LNCAP (cell line): ENCODE results near the gene NDUFV1.

ENCODE experiments used
- TF ChIP-seq, protein P1 (sequence below): fragments of 450-650 bp; IDR thresholded peaks from 2 replicates; pipeline ENCODE4 v1.5.1; 2017; ENCODE audit warnings: mild to moderate bottlenecking

Gene NDUFV1

DNA sequence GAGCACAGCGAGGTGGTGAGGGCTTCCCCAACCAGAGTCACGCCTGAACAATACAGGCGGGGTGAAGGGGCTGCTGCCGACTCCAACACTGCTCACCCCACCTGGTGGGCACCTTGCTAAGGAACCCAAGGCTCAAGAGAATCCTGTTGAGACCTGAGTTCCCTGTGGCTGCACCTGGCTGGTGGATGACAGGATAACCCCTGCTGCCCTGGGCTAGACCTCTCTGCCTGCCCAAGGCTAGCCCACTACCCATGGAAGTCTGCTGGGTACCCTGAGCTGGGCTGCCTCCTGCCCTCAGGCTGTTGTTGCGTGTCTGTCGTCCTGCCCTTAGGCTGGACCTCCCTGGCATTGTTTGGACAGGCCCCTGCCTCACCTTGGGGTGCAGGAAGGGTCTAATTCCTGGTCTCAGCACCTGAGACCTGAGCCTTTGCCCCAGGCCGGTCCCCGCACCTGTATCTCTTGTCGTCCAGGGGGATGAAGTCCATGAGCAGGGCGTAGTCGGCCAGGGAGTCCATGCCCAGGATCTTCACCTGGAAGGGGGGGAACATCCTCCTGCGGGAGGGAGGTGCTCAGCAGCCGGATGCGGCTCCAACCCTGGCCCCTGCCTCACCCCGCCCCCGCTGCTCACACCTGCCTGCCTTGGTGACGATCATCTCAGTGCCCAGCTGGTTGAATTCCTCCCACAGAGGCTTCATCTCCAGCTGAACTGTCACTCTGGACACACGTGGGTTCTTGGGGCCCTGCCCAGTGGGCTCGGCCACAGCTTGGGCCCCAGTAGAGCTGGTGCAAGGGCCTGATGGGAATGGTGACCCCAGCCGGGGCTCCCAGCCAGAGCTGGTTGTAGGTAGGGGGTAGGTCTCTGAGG lies 27.9 kb downstream of the NDUFV1 start:
- TF ChIP-seq, protein P1, sequence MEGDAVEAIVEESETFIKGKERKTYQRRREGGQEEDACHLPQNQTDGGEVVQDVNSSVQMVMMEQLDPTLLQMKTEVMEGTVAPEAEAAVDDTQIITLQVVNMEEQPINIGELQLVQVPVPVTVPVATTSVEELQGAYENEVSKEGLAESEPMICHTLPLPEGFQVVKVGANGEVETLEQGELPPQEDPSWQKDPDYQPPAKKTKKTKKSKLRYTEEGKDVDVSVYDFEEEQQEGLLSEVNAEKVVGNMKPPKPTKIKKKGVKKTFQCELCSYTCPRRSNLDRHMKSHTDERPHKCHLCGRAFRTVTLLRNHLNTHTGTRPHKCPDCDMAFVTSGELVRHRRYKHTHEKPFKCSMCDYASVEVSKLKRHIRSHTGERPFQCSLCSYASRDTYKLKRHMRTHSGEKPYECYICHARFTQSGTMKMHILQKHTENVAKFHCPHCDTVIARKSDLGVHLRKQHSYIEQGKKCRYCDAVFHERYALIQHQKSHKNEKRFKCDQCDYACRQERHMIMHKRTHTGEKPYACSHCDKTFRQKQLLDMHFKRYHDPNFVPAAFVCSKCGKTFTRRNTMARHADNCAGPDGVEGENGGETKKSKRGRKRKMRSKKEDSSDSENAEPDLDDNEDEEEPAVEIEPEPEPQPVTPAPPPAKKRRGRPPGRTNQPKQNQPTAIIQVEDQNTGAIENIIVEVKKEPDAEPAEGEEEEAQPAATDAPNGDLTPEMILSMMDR, result no peak

DNA sequence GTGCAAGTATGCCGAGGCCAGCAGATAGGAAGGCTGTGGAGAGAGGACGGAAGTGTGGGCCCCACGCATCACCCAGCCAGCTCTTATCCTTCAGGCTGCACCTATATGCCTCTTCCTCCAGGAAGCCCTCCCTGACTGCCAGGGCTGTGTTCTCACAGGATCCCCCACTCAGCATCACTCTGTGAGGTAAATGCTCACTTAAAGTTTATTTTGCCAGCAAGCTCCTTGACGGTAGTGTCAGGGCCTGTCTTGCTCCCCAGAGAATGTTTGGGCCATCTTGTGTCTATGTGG lies 28.4 kb downstream of the NDUFV1 start:
- TF ChIP-seq, protein P1, result no peak

DNA sequence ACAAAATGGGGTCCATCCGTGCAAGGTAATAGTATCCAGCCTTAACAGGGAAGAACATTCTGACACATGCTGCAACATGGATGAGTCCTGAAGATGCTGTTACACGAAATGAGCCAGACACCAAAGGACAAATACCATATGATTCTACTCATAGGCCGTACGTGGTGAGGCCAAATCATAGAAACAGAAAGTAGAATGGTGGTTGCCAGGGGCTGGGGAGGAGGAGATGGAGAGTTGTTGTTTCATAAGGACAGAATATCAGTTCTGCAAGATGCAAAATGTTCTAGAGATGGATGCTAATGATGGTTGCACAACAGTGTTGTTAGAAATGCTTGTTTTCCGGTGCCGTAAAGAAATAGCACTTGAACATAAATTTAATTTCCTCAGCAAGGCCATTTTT lies 30.2 kb downstream of the NDUFV1 start:
- TF ChIP-seq, protein P1, result no peak

DNA sequence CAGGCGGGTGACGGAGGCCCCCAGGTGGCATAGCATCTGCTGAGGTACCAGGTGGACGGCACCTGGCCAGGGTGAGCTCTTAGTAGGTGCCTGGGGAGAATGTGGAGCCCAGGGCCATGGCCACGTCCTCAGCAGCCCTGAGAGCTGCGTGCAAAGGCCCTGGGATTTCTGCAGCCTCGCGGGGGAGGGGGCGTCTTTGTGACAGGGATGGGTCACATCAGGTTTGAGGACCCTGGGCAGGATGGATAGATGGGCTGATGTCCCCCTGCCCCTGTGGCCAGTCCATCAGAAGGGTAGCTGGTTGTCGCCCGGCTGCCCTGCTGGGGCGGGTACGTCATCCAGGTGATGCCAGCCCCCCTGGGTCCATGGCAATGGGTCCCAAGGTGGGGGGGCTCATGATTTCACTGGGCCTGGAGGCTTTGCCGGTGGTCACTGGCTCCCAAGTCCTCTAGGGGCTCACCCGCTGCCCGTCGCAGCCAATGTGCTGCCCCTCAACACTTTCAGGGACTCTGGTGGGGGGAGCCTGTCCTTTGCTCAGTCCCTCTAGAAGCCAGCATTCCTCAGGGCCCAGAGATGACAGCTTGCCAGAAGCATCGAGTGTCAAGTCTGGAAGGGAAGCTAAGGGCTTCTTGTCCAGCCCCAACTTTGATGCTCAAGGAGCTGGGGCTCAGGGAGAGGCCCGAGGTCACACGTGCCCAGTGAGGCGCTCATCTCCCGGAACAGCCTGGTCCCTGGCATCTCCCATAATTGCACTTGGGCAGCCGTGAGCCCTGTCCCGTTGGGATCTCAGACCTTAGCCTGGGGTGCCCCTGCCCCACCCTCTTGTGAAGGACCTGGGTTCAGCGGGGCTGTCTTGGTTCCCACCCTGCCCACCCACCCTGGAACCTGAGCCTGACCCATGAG lies 32.0 kb downstream of the NDUFV1 start:
- TF ChIP-seq, protein P1, result no peak

DNA sequence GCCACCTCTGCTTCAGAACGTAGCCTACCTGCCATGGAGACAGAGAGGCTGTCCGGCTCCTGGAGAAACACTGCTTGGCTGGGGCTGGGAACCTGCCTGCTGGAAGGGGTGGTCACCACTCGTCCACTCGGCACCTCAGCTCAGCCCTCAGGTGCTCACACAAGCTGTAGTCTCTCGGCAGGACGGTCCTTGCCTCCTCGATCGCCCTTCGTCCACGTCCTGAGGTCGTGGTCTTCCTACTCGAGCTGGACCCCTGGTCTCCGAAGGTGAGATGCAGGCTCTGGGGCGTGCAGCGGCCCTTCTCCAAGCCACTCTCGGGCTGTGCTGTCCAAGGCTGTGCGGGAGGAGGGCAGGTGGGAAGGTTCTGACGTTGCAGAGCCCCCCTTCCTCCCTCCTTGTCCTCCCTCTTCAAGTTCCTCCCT lies 32.7 kb downstream of the NDUFV1 start, which contains the start of gene TBX10:
TSS of gene TBX10 (minus strand) at position 326 of the 422 bp plus-strand sequence. CDS start at position 35, 291 bp downstream.
- TF ChIP-seq, protein P1, result no peak

DNA sequence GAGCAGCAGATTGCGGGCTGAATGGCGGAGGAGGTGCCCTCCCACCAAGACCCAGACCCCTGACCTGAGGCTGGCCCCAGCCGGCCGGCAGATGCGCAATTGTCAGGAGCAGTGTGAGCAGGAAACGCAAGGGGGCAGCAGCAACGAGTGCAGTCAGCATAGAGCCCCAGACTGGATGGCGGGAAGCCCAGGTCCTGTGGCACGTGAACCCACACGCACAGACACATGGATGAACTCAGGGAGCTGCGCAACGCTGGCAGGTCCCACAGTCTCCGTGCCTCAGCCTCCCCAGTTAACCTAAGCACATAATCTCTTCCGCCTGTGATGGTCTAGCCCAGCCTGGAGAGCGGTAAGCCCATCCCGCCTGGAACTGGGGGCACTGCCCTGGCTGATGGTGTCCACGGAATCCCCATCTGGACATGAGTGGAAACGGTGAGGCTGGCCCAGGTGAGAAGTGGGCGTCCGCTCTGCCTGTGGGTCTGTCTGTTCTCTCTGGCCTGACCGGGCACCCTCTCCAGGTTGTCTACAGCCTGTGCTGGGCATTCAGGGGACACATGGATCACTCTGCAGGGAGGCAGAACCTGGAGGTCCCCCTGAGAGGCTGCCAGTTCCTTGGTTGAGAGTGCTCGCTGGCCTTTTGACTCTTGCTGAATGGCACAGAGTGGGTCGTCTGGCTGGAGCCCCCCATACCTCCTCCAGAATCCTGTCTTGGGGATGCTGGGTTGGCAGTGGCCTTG lies 33.5 kb downstream of the NDUFV1 start:
- TF ChIP-seq, protein P1, result no peak

DNA sequence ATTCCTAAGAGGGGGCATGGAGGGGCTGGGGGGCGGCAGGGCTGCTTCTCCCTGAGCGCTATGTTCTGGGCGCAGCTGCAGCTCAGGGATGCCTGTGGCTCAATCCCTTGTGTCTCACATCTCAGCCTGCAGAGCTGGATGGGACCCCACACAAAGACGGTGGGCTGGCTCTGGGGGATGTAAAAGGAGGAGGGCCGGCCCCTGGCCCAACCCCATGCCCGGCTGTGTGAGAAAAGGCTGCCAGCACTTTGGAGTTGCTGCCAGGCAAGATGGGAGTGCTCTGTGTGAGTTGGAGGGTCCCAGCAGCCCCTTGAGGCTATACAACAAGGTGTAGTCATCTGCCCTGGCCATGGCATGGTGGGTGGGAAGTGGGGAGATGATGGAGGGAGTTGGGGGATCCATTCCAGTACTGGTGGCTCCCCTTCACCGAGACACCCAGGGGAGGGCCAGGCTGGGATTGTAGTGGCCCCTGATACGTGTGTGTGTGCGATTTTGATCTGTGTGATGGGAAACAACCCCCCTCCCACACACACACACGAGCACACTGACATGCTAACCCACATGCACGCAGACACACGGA lies 34.1 kb downstream of the NDUFV1 start:
- TF ChIP-seq, protein P1, result no peak
